Measurements from ENCODE around the gene MTCL3.
A peak's percentile ranks its signal among the peaks of the same experiment; 100 is the strongest.

MTCL3 gene

GRCh38 chr6:127516662-127517273, 2.4 kb downstream of the MTCL3 start:
- H3K9me3 ChIP-seq (ENCODE audit: low read length): no peaks in the 10 kb centered on the region
- peaks cover 19% of the 10 kb centered on the region for H3F3A ChIP-seq (ENCODE audit: insufficient read depth, low read length, poor library complexity, severe bottlenecking)
- H3K4me3 ChIP-seq (ENCODE audit: low read length): peak overlapping the region; percentile 76
- H3K9me2 ChIP-seq (ENCODE audit: insufficient read depth, low read length): no peaks in the 10 kb centered on the region
- peaks cover 7% of the 10 kb centered on the region for H3K36me3 ChIP-seq (ENCODE audit: insufficient read depth, low read length)
- H4K20me1 ChIP-seq (ENCODE audit: insufficient read depth): peaks cover 33% of the 10 kb centered on the region
- peak overlapping the region; percentile 72 for H3K4me2 ChIP-seq (ENCODE audit: low read length)
- peak overlapping the region; percentile 98 for H3K9ac ChIP-seq (ENCODE audit: low read length)
- peaks cover 61% of the 10 kb centered on the region for H3K79me2 ChIP-seq (replicated peaks; ENCODE audit: insufficient read depth, low read length)
- TF ChIP-seq TAF1 (IDR thresholded peaks at IDR 0.05; ENCODE audit: low read depth): peak; percentile 77
- peak; percentile 74 for TF ChIP-seq REST (IDR thresholded peaks at IDR 0.05; ENCODE audit: borderline replicate concordance)
- no peak for TF ChIP-seq EP300 (conservative IDR thresholded peaks at IDR 0.05; ENCODE audit: poor library complexity, severe bottlenecking)
- TF ChIP-seq EZH2 (IDR thresholded peaks at IDR 0.05; ENCODE audit: borderline replicate concordance, insufficient read depth, low read length, poor library complexity, severe bottlenecking): no peak
- peak; percentile 51 for TF ChIP-seq POLR2AphosphoS5 (IDR thresholded peaks at IDR 0.05)
- TF ChIP-seq RAD21 (conservative IDR thresholded peaks at IDR 0.05): peak; percentile 37
- peak; percentile 41 for TF ChIP-seq SMC3 (conservative IDR thresholded peaks at IDR 0.05; ENCODE audit: poor library complexity)
- peak; percentile 97 for TF ChIP-seq CTCF (IDR thresholded peaks at IDR 0.05; ENCODE audit: poor library complexity, severe bottlenecking)
- H2AFZ ChIP-seq (ENCODE audit: low read depth, low read length): no peak overlapping the region
- no peaks in the 10 kb centered on the region for H3K27me3 ChIP-seq (ENCODE audit: insufficient read depth, low read depth, low read length)
- peak overlapping the region; percentile 100 for H3K27ac ChIP-seq (ENCODE audit: low read length)

- peaks cover 19% of the 10 kb centered on the region for H3F3A ChIP-seq (ENCODE audit: insufficient read depth, low read length, poor library complexity, severe bottlenecking)
- peak overlapping the region; percentile 76 for H3K4me3 ChIP-seq (ENCODE audit: low read length)
- H4K20me1 ChIP-seq (ENCODE audit: insufficient read depth): peaks cover 34% of the 10 kb centered on the region
- no peak for TF ChIP-seq REST (IDR thresholded peaks at IDR 0.05; ENCODE audit: borderline replicate concordance)
- peak; percentile 78 for TF ChIP-seq POLR2AphosphoS5 (IDR thresholded peaks at IDR 0.05)
- no peak for TF ChIP-seq EP300 (conservative IDR thresholded peaks at IDR 0.05; ENCODE audit: poor library complexity, severe bottlenecking)
- peak; percentile 48 for TF ChIP-seq MXI1 (conservative IDR thresholded peaks at IDR 0.05; ENCODE audit: poor library complexity, severe bottlenecking)
- TF ChIP-seq TAF1 (IDR thresholded peaks at IDR 0.05; ENCODE audit: low read depth): peak; percentile 97
- no peak for TF ChIP-seq SMC3 (conservative IDR thresholded peaks at IDR 0.05; ENCODE audit: poor library complexity)
- TF ChIP-seq EZH2 (IDR thresholded peaks at IDR 0.05; ENCODE audit: borderline replicate concordance, insufficient read depth, low read length, poor library complexity, severe bottlenecking): no peak
- TF ChIP-seq CTCF (IDR thresholded peaks at IDR 0.05; ENCODE audit: poor library complexity, severe bottlenecking): peak; percentile 1
- H3K27ac ChIP-seq (ENCODE audit: low read length): peak overlapping the region; percentile 100
- peaks cover 68% of the 10 kb centered on the region for H3K79me2 ChIP-seq (replicated peaks; ENCODE audit: insufficient read depth, low read length)
- peaks cover 12% of the 10 kb centered on the region for H3K36me3 ChIP-seq (ENCODE audit: insufficient read depth, low read length)
- H3K9me2 ChIP-seq (ENCODE audit: insufficient read depth, low read length): no peaks in the 10 kb centered on the region
- peak overlapping the region; percentile 18 for H3K4me2 ChIP-seq (ENCODE audit: low read length)
- no peak overlapping the region for H2AFZ ChIP-seq (ENCODE audit: low read depth, low read length)
- H3K9me3 ChIP-seq (ENCODE audit: low read length): no peaks in the 10 kb centered on the region
- H3K27me3 ChIP-seq (ENCODE audit: insufficient read depth, low read depth, low read length): no peaks in the 10 kb centered on the region
- H3K9ac ChIP-seq (ENCODE audit: low read length): peak overlapping the region; percentile 98
These were observed 3.1 kb downstream of the MTCL3 start for GRCh38 chr6:127515794-127516661.
